Measurements from ENCODE around the gene HM13.
"Not testable (repeated sequence)": the region's sequence is repeated elsewhere in the genome, so short reads cannot be mapped to it uniquely, and the experiment has no call there.

Gene HM13

GRCh38 chr20:31502884-31503673, 11.2 kb upstream of the HM13 start:
- peak; percentile 55 for DNase-seq

- no peak for DNase-seq
These were observed 8.3 kb upstream of the HM13 start for GRCh38 chr20:31505903-31506302.

GRCh38 chr20:31508517-31509244, 5.6 kb upstream of the HM13 start:
- DNase-seq = no peak

- no peak for DNase-seq
These were observed 981 bp downstream of the HM13 start for GRCh38 chr20:31515072-31515774.

GRCh38 chr20:31515775-31516107, 1.5 kb downstream of the HM13 start:
- DNase-seq = no peak

GRCh38 chr20:31516166-31516565, 1.9 kb downstream of the HM13 start:
- DNase-seq = no peak

GRCh38 chr20:31516651-31517050, 2.4 kb downstream of the HM13 start:
- no peak for DNase-seq

- DNase-seq = no peak
These were observed 3.1 kb downstream of the HM13 start for GRCh38 chr20:31517373-31517772.

GRCh38 chr20:31521267-31521666, 7.0 kb downstream of the HM13 start:
- DNase-seq = not testable (repeated sequence)

GRCh38 chr20:31522731-31523130, 8.5 kb downstream of the HM13 start:
- no peak for DNase-seq

- DNase-seq = no peak
These were observed 9.4 kb downstream of the HM13 start for GRCh38 chr20:31523361-31524283.

- DNase-seq = no peak
These were observed 13.0 kb downstream of the HM13 start for GRCh38 chr20:31527266-31527665.

- DNase-seq = no peak
These were observed 21.1 kb downstream of the HM13 start for GRCh38 chr20:31535298-31535697.

- DNase-seq = no peak
These were observed 22.3 kb downstream of the HM13 start for GRCh38 chr20:31536575-31536974.

GRCh38 chr20:31537116-31537871, 23.1 kb downstream of the HM13 start:
- no peak for DNase-seq

- DNase-seq = no peak
These were observed 23.6 kb downstream of the HM13 start for GRCh38 chr20:31537890-31538289.

GRCh38 chr20:31538326-31538725, 24.1 kb downstream of the HM13 start:
- DNase-seq = no peak

- not testable (repeated sequence) for DNase-seq
These were observed 25.4 kb downstream of the HM13 start for GRCh38 chr20:31539636-31540035.

- no peak for DNase-seq
These were observed 26.2 kb downstream of the HM13 start for GRCh38 chr20:31540406-31540805.

- DNase-seq = no peak
These were observed 28.1 kb downstream of the HM13 start for GRCh38 chr20:31542201-31542842.

- DNase-seq = no peak
These were observed 28.7 kb downstream of the HM13 start for GRCh38 chr20:31542963-31543362.
